HG02884 (cell line): ENCODE measurements around the gene GFM1.

Experiments used
- ATAC-seq: cut with Tn5 transposase; IDR thresholded peaks from one replicate; pipeline ENCODE4 v1.9.1; 2021; ENCODE audit warnings: mild to moderate bottlenecking, moderate library complexity; ENCODE audit not compliant: unreplicated experiment

The GFM1 gene

DNA sequence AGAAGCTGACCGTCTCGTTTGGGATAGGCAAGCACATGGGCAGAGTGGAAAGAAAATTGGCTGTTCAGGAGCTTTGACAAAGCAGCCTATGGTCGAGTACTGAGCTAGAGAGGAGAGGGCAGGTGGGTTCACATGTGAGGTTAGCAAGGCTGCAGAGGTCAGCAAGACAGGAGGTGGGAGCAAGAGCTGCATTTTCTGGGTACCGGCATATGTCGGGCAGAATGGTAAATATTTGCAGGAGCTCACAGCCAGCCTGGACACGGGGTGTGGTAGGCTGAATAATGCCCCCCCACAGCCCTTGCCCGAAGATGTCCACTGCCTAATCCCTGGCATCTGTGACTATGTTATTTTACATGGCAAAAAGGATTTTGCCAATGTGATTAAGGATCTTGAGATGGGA is 79.7 kb downstream of the GFM1 start:
- no peak for ATAC-seq

- ATAC-seq, result no peak
Observed at GRCh38 chr3:158725348-158726011, 81.2 kb downstream of the GFM1 start.

DNA sequence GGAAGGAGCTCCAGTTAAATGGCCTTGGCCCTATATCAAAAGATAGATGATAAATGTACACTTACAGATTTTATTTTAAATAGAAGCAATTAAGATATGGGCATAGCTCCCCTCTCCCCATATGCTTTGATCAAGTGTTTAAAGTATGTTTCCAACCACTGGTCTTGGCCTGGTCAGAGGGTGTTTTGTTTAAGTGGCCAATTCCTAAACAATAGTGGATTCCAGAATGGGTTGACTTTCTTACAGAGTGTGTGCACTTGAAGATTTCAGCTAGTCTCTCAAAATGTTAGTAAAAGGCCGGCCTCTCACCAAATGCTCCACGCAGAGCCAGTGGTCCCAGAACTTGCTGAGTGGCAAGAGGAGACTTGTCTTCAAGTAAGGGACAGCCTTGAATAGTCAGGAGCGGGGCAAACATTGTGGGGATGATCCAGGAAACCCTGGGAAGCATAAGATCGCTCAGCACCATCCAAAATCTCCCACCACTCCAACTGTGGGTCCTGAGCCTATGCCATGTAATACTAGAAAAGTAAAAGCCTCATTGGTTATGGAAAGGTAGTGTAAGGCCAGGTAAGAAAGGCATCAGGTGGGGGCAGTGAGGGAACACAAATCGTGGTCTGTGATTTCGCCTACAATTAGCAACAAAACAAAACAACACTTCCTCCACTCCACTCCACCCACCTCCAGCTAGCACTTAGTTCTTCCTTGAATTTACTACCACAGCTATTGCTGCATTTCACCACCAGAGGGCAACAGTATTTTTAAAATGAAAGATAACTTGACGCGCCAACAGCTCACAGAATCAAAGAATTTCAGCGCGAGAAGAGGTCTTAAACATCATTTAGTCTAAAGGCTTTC is 83.1 kb downstream of the GFM1 start:
- peak; percentile 48 for ATAC-seq

DNA sequence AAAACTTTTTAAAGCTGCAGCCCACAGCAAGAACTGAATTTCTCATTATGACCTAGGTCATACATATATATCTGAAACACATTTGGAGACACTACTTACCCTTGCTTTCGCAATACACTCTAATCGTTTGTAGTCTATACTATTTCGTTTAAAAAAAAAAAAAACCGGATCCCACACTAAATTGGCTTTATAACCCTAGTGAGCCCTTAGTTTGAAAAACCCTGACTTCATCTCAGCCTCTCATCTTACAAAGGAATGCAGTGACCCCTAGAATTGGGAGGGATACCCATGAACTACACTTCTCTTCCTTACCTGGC is 83.7 kb downstream of the GFM1 start:
- ATAC-seq, result no peak

- ATAC-seq, result no peak
Observed at GRCh38 chr3:158728851-158729250, 84.5 kb downstream of the GFM1 start.

GRCh38 chr3:158731486-158731885 is 87.2 kb downstream of the GFM1 start:
- no peak for ATAC-seq

DNA sequence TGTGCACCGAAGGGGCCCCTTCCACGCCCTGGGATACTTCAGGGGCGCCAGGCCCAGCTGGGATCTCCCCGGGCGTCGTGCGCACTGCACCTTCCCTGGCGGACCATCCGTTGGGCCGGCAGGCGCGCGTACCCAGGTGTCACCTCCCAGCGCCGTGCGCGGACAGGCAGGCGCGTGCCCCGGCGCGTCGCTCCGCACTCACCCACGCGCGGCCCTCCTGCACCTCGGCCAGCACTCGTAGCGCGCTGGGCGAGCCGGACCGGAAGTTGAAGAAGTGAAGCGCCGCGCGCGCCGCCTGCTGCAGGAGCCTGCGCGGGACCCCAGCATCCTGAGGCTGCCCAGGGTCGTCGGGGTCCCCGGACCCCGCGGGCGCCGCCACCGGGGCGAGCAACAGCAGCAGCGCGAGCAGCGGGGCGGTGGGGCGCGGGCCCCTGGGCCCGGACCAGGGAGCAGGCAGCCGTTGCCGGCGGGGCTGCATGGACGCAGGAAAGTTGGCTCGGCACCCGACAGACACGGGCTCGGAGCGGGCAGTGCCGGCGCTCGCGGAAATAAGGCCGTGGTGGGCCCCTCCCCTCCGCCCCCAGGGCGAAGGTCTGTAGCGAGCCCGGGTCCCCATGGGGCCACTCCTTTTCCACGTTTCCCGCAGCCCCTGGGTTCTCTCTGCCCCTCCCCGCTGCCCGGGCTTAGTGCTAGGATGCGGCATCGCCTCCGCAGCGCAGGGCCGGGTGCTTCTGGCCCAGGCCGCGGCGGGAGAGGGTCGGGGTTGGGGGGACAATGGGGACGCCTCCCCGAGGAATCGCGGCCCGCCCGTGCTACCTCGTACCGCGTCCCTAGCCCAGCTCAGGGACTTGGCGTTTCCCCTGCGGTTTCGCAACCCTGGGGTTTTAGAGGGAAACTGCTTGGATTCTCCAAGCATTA is 87.9 kb downstream of the GFM1 start, which contains the start of gene RARRES1:
TSS of gene RARRES1 (minus strand) at position 520 of the 918 bp plus-strand sequence. CDS start at position 478, 42 bp downstream.
- ATAC-seq, result peak; percentile 68

DNA sequence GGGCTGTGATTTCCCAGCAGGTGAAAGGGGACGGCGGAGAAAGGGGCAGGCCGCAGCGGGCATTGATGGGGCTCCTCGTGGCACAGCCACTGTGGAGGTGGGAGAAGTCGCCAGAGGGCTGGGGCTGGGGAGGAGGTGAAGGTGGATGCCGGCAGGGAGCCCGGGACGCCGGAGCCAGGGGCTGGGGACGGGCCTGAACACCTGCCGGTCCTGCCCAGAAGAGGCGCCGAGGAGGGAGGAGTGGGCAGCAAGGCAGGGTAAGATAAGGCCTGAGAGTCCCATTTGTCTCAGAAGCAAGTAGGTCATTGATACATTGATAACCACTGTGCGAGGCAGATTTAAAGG is 88.5 kb downstream of the GFM1 start:
- no peak for ATAC-seq

GRCh38 chr3:158733656-158734055 is 89.3 kb downstream of the GFM1 start:
- no peak for ATAC-seq

DNA sequence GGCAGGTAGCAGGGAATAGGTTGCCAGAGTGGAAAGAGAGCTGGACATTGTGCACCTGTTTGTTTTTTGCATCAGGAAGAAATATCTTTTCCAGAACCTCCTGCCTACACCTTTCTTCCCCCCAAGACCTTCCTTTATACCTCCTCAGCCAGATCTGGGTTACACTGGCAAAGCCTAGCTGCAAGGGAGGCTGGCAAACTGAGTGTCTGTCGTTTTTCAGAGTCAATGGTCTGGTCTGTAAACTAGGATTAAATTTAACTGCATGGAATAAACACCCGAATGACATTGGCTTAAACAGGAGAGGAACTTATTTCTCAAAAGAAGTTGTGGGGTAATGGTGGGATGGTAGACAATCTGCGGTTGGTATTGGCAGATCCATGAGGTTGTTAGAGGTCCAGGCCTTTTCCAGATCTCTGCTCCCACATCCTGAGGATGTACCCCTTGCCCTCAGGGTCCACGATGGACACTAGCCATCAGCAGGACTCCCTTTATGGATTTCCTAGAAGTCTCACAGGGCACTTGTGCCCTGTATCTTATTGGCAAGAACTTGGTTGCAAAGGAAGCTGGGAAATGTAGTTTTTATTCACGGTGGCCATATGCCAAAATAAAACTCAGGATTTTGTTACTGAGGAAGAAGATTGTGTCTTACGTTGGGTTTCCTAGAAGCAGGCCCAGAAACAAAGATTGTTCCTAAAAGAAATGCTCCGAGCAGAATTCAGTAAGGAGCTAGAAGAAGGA is 91.1 kb downstream of the GFM1 start:
- ATAC-seq, result no peak

DNA sequence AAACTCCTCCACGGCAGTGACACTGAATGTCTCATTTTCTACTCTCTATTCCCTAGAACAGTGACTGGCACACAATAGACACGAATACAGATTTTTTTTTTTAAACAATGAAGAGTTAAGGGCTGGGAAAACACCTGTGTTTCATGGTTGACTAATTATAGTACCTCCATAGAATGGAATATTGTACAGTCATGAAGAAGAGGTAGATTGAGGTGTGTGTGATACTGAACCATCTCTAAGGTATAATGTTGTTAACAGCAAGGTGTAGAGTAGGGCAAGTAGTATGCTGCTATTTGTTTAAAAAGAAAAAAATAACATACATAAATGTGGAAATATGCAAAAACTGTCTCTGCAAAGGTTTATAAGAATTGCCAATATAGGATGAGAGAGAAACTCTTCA is 93.1 kb downstream of the GFM1 start:
- ATAC-seq, result no peak

DNA sequence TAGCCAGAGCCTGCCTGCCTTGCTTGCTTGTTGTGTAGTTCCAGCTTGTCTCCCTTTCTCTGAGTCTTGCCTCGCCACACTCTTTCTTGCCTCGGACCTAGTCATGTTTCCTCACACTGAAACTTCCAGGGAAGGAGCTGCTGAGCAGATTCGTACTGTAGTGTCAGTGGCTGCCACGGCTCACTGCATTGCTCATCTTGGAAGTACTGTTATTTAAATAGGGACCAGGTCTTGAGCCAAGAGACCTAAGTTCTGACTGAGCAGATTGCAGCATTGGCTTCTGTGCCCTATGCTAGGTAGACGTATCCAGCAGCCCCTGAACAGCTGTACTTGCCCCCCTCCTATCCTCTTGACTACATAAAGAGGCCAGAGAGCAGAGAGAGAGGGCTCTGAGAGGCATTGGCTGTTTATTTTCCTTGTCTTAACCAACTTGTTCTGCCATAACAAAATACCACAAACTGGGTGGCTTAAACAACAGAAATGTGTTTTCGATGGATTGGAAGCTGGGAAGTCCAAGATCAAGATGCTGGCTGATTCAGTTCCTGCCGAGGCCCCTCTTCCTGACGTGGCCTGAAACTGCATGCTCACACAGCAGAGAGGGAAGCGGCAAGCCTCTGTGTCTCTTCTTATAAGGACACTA is 93.8 kb downstream of the GFM1 start:
- ATAC-seq, result no peak

DNA sequence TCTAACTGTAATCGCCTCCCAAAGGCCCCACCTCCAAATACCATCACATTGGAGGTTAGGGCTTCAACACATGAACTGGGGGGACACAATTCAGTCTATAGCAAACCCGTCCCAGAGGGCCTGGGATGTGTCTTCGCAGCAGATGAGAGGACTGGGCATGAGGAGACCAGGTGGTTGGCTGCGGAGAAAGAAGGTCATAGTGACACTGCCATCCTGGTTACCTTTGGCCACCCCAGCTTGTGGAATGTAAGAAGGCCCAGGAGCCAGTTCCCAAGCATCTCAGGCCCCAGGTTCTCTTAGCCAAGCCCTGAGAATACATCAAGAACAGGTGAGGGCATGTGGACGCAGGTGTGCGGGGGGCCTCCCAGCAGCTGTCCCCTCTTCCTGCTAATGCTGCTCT is 94.3 kb downstream of the GFM1 start:
- ATAC-seq, result no peak

DNA sequence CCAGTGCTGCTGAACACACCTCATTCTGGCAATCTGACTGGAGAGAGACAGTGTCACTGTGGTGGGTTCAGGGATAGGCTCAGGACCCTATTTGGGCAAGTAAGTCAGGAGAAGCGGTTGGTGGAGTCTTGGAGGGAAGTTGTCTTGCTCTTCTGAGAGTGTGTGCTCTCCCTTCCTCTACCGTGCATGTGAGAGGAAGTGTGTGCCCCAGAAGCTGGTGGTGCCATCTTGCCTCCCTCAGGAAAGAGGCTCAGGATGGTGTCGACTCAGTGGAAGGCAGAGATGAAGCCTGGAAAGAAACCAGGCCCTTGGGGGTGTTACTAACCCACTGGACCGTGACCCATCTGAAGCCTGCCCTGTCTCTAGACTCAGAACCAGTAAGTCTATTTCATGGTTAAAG is 94.8 kb downstream of the GFM1 start:
- ATAC-seq, result no peak

DNA sequence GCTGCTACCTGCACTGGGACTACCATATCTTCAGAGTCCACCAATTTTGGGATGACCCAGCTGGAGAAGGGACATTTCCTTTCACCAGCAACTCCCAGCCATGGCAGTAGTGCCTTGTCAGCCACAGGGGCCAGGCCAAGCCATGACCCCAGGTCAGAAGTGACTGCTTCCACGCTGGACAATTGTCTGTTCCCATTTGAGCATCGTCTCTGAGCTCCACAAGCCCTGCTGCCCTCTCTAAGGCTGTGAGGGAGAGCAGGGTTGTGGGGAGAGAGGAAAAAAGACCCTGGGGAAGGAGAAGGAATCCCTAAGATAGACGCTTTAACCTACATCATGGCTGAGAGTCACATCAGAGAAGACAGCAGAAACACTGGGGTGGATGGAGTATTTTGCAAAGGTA is 95.3 kb downstream of the GFM1 start:
- no peak for ATAC-seq
